Measurements from ENCODE around the gene GFOD1.

Gene GFOD1

DNA sequence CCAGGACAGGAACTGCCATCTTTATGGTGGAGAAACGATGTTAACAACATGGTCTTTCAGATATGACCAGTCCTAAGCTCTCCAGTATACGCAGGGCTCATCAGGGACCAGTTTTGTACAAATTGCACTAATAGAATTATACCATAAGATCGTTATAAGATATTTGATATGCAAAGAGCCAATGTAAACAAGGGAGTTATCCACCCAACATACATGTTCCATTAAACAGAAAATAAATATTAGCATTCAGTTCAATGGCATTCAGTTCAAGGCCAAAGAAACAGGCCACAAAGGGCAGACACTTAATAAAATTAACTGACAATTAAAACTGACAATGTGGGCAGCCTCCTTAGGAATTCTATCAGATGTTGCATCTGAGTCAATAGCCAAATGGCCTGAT, 2.6 kb downstream of the GFOD1 start:
- no peak for DNase-seq

DNA sequence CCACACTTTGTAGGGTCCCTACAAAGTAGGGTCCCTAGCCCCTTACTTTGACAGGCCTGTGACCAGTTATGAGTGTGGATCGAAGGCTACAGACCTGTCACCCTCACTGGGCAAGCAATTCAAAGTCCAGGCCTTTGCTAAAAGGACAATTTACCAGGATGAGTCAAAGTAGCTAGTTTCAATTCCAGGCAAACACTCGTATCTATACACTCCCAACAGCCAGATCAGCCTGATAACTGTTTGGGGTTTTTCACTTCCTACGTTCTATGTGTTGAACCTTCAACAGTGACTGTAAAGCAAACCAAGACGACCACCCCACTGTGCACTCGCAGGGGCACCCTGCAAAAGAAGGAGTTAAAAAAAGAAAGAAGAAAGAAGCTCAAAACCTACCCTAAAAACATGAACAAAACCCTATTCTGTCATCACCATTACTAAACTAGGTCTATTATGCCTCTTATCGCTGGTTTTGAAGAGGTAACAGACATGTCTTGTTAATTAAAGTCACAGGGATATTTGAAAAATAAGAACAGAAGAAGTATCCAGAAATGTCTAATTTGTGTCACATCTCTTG, 3.2 kb downstream of the GFOD1 start:
- no peak for DNase-seq

DNA sequence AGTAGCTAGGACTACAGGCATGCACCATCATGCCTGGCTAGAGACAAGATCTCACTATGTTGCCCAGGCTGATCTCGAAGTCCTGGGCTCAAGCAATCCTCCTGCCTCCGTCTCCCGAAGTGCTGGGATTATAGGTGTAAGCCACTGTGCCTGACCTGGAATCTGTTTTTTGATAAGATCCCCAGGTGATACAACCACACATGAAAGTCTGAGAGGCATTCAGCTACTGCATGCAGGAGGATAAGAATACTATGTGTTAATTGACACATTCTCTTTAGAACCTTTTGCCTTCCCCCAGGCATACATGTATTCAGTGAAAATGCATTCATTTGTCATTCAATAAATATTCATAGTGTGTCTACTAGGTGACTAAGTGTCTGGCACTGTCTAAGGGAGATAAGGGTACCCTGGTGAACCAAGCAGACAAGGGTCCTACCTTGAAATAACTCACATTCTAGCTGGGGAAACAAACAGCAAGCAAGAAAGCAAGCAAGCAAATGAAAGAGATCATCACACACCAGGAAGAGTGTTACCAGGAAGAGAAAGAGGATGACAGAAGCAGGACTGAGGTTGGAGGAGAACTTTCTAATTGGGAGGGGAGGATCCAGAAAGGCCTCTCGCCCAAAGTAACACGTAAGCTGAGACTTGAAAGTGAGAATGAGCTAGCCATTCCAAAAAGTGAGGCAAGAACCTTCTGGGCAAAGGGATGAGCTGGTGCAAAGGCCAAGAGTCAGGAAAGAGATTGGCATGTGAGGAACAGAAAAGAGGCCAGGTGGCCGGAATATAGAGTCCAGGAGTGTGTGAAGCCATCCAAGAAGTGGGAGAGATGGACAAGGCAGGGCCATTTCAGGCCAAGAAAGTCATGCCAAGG, 6.5 kb downstream of the GFOD1 start:
- DNase-seq = no peak

GRCh38 chr6:13479971-13480434, 7.4 kb downstream of the GFOD1 start:
- DNase-seq = no peak

GRCh38 chr6:13479206-13479800, 8.1 kb downstream of the GFOD1 start:
- no peak for DNase-seq

DNA sequence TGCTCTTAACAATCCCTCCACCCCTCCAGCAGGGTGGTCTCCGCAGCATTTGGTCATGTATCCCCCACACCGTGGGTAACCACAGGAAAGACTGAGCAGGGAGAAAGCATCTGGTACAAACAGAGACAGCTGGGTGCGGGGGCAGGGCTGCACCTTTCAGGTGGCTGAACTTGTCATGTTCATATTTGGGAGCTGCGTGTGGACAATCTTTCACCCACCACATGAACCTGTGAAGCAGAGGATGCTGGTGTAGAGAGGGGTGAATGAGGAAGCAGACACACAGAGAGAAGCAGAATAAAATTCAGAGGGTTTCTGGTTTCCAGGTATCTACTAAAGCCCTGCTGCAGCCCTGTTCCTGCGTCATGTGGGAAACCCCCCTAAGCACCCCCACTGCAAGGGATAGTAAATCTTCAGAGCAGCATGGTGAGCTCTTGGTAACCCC, 8.9 kb downstream of the GFOD1 start:
- no peak for DNase-seq

DNA sequence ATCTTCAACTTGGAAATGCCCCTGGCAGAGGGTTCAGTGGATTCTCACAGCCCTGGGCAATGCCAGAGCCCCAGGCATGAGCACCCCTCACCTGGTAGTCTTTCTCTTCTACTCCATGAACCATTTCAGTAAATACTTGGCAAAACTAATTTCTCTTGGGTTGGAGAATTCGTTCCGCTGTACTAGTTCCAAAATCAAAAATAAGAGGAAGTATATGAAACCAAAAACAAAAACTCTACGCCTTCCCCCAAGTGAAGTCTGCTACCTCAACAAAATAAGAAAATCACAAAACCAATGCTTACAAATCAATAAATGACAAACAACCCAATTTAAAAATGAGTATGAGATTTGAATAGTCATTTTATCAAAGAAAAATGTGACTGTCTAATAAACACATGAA, 12.6 kb downstream of the GFOD1 start:
- no peak for DNase-seq

DNA sequence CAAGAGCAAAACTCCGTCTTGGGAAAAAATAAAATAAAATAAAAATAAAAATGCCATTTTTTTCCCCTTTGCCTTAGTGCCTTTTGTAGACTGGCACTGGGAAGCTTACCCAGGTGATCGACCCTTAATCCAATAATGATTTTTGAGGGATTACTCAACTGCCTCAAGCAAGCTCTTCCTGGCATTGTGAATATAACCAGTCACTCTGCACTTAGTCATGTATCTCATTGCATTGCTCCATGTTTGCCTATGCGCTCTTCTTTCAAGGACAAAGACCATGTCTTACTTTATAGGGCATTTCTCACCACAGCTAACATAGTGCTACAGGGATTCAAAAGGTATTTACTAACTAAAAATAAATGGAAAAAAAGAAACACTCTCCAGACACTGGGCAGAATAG, 13.0 kb downstream of the GFOD1 start:
- no peak for DNase-seq

GRCh38 chr6:13473768-13474165, 13.6 kb downstream of the GFOD1 start:
- DNase-seq = no peak

- no peak for DNase-seq
Observed at GRCh38 chr6:13472976-13473767, 14.2 kb downstream of the GFOD1 start.

GRCh38 chr6:13472099-13472498, 15.3 kb downstream of the GFOD1 start:
- DNase-seq = no peak

DNA sequence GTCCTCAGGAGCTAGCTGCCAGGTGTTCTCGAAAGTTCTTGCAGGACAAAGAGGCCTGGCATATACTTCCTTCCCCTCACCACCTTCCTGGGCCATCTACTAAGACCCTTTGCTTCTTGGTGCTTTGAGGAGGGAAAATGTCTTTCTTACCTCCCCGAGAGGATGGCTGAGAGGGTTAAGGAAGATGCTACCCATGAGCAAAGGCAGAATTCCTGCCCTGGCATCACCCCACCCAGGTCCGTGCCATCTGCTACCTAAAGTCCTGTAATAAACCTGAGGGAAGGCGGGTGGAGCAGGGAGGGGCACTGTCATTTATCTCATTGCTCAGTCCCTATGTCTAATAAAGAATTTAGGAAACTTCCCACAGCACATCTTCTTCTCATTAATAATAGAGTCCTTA, 16.2 kb downstream of the GFOD1 start:
- DNase-seq = no peak

DNA sequence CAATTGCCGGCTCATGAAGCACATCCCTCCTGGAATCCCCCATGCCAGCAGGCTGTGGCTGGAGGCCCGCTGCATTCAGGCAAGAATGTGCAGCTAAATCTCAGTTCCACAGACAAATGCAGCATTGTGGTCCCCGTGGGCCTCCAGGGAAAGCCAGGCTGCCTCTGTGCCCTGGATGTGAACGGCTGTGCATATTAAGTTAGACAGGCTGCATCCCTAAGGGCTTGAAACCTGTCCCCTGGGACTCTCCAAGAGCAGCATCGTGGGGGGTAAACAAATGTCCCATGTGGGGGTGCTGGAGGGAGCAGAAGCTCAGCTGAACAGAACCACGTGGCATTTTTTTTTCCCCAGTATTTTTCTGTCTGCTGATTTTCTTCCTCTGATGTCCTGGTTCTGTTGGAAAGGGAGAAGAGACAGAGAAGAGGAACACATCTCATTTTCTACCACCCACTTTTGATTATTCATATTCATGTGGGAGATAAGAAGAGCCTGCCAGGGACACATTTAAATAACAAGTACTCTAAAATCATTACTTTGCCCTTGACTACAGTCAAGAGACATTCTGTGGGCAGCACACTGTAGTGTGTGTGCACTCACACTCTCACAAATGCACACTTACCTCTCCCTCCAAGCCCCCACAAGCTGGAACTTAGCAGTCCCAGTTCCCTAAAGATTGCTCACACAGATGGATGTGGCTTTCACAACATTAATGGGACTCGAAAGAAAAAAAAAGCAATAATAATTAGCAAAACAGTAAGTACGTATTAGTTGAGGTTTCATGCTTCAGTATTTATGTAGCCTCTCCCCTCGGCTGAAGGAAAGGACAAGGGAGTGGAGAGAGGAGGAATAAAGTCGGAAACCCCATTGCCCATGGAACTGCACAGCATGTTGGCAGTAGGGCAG, 16.9 kb downstream of the GFOD1 start:
- DNase-seq = no peak

DNA sequence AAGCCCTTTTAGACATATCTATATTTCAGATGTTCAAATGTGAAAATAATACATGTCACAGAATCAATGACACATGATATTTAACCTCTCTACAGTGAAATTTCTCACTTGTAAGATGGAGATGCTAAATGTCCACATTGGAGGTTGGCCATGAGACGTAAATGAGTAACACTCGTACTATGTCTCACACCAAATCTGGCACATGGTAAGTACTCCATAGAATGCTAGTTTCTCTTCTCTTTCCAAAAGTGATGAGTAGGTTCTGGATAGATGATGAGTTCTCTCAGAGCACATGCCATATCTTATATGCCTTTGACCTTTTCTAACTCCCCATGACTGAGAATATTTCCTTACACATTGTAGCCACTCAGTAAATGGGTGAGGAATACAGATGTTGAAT, 17.7 kb downstream of the GFOD1 start:
- no peak for DNase-seq

DNA sequence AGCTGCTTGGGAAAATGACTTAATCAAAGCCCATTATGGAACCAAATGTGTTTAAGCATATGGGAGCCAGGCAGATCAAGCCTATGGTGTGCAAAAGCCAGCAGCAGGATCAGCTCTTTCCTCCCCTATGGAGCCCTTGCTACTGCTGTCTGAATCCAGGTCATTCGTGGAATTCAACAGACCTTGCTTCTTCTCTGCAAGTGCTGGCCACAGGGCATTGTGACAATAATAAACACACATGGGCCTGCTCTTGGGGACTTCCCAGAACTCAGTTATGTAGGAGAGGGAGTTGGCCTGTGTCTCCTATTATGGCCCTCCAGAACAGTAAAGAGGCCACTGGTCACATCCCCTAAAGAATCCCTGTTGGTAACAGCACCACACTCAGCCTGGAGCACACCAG, 18.6 kb downstream of the GFOD1 start:
- DNase-seq = no peak

DNA sequence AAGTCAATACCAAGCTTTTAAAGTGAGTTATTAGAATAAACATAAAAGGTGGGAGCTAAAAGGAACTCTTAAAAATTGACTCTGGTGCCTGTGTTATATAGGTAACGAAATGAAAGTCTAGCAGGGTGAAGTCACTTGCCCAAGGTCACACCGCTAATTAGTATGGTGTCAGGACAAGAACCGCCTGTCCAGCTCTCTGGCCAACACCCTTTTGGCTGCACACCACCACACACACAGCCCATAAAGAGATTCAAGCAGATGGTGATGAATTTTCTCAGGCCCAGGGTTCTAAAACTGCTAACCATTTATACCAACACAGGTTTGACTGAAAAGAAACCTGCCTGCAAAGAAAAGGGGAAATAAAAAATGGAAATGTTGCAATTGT, 20.2 kb downstream of the GFOD1 start:
- no peak for DNase-seq

GRCh38 chr6:13466304-13467215, 20.8 kb downstream of the GFOD1 start:
- peak; percentile 42 to 50 for DNase-seq

DNA sequence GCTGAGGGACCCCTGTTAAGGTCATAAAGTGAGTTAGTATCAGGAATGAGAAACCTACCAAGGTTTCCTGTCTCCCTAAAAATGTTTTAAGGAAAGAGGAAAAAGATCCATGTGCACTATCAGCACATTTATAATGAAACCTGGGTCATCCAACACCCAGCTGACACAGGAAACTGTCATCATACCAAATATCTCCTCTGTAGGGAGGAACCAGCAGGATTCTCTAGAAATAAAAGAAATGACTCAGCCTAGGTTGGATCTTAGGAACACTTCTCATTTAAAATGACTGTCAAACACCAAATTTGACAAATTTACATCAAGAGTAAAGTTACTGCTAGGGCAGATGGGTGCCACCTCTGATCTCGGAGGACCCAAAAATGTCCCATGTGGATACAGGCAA, 21.7 kb downstream of the GFOD1 start:
- no peak for DNase-seq

DNA sequence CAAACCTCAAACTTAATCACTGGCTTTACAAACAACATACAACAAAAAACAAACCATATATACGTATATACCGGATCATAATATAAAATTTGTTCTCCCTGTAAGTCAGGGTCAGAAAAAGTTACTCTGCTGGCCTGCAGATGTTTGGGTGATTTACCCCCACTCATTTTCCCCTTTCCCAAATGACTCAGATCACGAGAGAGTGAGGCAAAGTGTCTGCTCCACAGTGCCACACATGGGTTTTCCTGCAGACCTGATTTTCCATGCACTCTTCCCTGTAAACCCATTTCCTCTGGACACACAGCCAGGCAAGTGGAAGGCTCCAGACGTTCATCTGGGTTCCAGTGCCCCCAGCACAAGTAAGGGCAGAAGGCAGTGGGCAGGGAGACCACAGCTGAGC, 23.5 kb downstream of the GFOD1 start:
- no peak for DNase-seq

DNA sequence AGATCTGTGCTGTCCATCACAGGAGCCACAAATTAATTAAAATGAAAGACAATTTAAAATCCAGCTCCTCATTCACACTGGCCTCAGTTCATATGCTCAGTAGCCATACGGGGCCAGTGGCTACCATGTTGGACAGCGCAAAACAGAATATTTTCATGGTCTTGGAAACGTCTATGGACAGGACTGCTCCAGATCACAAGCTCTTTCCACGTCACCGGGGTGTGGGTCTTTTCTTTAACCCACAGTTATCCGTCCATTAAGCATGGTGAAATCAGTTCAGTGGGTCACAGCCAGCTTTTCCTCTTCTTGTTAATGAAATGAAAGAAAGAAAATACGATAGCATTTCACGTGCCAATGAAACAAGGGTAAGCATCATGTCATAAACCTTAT, 24.1 kb downstream of the GFOD1 start:
- no peak for DNase-seq

Data from stimulated activated CD4-positive, alpha-beta T cell treated with anti-CD3 and anti-CD28 coated beads, Interleukin-2, amount 100 ng/mL, for 24 hours (primary cell).